ENCODE data around the gene OSBPL6.

DNA sequence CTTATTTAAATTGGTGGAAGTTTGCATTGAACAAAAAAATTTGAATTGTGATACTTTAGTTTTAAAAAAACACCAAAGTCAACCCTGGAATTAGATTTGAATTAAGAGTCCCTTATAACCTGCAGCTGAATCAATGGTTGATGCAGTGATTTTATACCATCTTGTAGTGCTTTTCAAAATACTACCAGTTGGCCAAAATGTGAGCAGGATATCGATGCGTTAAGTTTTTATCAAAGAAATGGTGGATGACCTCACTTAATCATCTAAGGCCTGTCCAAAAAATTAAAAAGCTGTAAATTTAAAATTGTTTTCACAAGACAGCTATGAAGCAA, 48.2 kb downstream of the OSBPL6 start:
- TF ChIP-seq, protein P1, sequence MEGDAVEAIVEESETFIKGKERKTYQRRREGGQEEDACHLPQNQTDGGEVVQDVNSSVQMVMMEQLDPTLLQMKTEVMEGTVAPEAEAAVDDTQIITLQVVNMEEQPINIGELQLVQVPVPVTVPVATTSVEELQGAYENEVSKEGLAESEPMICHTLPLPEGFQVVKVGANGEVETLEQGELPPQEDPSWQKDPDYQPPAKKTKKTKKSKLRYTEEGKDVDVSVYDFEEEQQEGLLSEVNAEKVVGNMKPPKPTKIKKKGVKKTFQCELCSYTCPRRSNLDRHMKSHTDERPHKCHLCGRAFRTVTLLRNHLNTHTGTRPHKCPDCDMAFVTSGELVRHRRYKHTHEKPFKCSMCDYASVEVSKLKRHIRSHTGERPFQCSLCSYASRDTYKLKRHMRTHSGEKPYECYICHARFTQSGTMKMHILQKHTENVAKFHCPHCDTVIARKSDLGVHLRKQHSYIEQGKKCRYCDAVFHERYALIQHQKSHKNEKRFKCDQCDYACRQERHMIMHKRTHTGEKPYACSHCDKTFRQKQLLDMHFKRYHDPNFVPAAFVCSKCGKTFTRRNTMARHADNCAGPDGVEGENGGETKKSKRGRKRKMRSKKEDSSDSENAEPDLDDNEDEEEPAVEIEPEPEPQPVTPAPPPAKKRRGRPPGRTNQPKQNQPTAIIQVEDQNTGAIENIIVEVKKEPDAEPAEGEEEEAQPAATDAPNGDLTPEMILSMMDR (tag by site-specific recombination; IDR thresholded peaks at IDR 0.05): no peak
- TF ChIP-seq, protein P2, sequence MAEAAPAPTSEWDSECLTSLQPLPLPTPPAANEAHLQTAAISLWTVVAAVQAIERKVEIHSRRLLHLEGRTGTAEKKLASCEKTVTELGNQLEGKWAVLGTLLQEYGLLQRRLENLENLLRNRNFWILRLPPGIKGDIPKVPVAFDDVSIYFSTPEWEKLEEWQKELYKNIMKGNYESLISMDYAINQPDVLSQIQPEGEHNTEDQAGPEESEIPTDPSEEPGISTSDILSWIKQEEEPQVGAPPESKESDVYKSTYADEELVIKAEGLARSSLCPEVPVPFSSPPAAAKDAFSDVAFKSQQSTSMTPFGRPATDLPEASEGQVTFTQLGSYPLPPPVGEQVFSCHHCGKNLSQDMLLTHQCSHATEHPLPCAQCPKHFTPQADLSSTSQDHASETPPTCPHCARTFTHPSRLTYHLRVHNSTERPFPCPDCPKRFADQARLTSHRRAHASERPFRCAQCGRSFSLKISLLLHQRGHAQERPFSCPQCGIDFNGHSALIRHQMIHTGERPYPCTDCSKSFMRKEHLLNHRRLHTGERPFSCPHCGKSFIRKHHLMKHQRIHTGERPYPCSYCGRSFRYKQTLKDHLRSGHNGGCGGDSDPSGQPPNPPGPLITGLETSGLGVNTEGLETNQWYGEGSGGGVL (tag by site-specific recombination; IDR thresholded peaks at IDR 0.05): no peak
- TF ChIP-seq ZNF658 (tag by site-specific recombination; IDR thresholded peaks at IDR 0.05) (no peak), OSR2 (tag by site-specific recombination; IDR thresholded peaks at IDR 0.05) (no peak), SP7 (tag by site-specific recombination; IDR thresholded peaks at IDR 0.05) (no peak)

Data from HEK293 (cell line).